Memory B cell (primary cell): Measurements from ENCODE around the gene IL4.

Experiments
- ATAC-seq: fragments of 150-1000 bp; cut with Tn5 transposase; 2 replicates; pipeline ENCODE4 v1.10.0; 2021; ENCODE audit warnings: low read depth, mild to moderate bottlenecking, moderate library complexity
- DNase-seq, 2 donors: peaks; one replicate each; pipeline ENCODE4 v3.0.0; 2022; ENCODE audit warnings: low spot score in 2 of 2
- H3K27ac Mint-ChIP-seq: one replicate; pipeline ENCODE4 v1.8.0; 2022; ENCODE audit warnings: mild to moderate bottlenecking, moderate library complexity, mixed read lengths
- H3K27me3 Mint-ChIP-seq: one replicate; pipeline ENCODE4 v1.8.0; 2022; ENCODE audit warnings: mixed read lengths
- H3K36me3 Mint-ChIP-seq: one replicate; pipeline ENCODE4 v1.8.0; 2022; ENCODE audit warnings: mild to moderate bottlenecking, mixed read lengths
- H3K4me1 Mint-ChIP-seq: one replicate; pipeline ENCODE4 v1.8.0; 2022; ENCODE audit warnings: mixed read lengths
- H3K4me3 Mint-ChIP-seq: one replicate; pipeline ENCODE4 v1.8.0; 2022; ENCODE audit warnings: mild to moderate bottlenecking, moderate library complexity, mixed read lengths
- H3K9me3 Mint-ChIP-seq: one replicate; pipeline ENCODE4 v1.8.0; 2022; ENCODE audit warnings: mixed read lengths

The IL4 gene

GRCh38 chr5:132648355-132648754, 25.4 kb upstream of the IL4 start:
- H3K36me3 Mint-ChIP-seq = peaks cover 8% of the 10 kb centered on the region
- no peak for ATAC-seq
- no peaks in the 10 kb centered on the region for H3K4me1 Mint-ChIP-seq
- H3K4me3 Mint-ChIP-seq = no peak overlapping the region
- H3K27me3 Mint-ChIP-seq = no peaks in the 10 kb centered on the region
- DNase-seq = no peak
- H3K9me3 Mint-ChIP-seq = peaks cover 11% of the 10 kb centered on the region
- no peak overlapping the region for H3K27ac Mint-ChIP-seq

- Mint-ChIP-seq H3K36me3 (peaks cover 3% of the 10 kb centered on the region), H3K4me1 (peaks cover 6% of the 10 kb centered on the region)
Observed at GRCh38 chr5:132651838-132652469, 21.8 kb upstream of the IL4 start.

GRCh38 chr5:132653716-132654115, 20.1 kb upstream of the IL4 start:
- no peak for DNase-seq
- no peak for ATAC-seq
- H3K4me3 Mint-ChIP-seq = no peak overlapping the region
- H3K4me1 Mint-ChIP-seq = peaks cover 6% of the 10 kb centered on the region
- H3K27ac Mint-ChIP-seq = no peak overlapping the region
- peaks cover 12% of the 10 kb centered on the region for H3K27me3 Mint-ChIP-seq
- H3K36me3 Mint-ChIP-seq = no peaks in the 10 kb centered on the region
- H3K9me3 Mint-ChIP-seq = peaks cover 2% of the 10 kb centered on the region

More at GRCh38 chr5:132651838-132652469, 21.8 kb upstream of the IL4 start:
- Mint-ChIP-seq H3K4me3 (no peak overlapping the region), H3K9me3 (peaks cover 11% of the 10 kb centered on the region), H3K27me3 (peaks cover 9% of the 10 kb centered on the region), H3K27ac (no peak overlapping the region)
- ATAC-seq (no peak), DNase-seq (no peak)

- ATAC-seq (peak; percentile 35), DNase-seq (no peak)
- peak overlapping the region; percentile 48 for H3K4me3 Mint-ChIP-seq
- peaks cover 2% of the 10 kb centered on the region for H3K9me3 Mint-ChIP-seq
- no peaks in the 10 kb centered on the region for H3K36me3 Mint-ChIP-seq
- peaks cover 9% of the 10 kb centered on the region for H3K4me1 Mint-ChIP-seq
- peaks cover 12% of the 10 kb centered on the region for H3K27me3 Mint-ChIP-seq
- no peak overlapping the region for H3K27ac Mint-ChIP-seq
Observed at GRCh38 chr5:132655821-132656773, 17.7 kb upstream of the IL4 start.

GRCh38 chr5:132656774-132657355, 16.9 kb upstream of the IL4 start:
- H3K9me3 Mint-ChIP-seq = no peaks in the 10 kb centered on the region
- no peak overlapping the region for H3K27ac Mint-ChIP-seq
- DNase-seq = no peak
- no peak for ATAC-seq
- peak overlapping the region; percentile 48 for H3K4me3 Mint-ChIP-seq
- H3K27me3 Mint-ChIP-seq = peaks cover 12% of the 10 kb centered on the region
- H3K4me1 Mint-ChIP-seq = peaks cover 14% of the 10 kb centered on the region
- no peaks in the 10 kb centered on the region for H3K36me3 Mint-ChIP-seq

GRCh38 chr5:132657676-132658380, 16.0 kb upstream of the IL4 start, which contains the start of gene IL13:
Gene IL13 (plus strand): TSS chr5:132658173. CDS start chr5:132658187, 14 bp downstream.
- no peak for ATAC-seq
- no peaks in the 10 kb centered on the region for H3K9me3 Mint-ChIP-seq
- DNase-seq = no peak
- H3K4me3 Mint-ChIP-seq = no peak within 1 kb of the TSS
- peaks cover 12% of the 10 kb centered on the region for H3K27me3 Mint-ChIP-seq
- no peaks in the 10 kb centered on the region for H3K36me3 Mint-ChIP-seq
- no peak within 1 kb of the TSS for H3K27ac Mint-ChIP-seq
- H3K4me1 Mint-ChIP-seq = peaks cover 16% of the 10 kb centered on the region

- Mint-ChIP-seq H3K4me3 (no peak overlapping the region), H3K9me3 (no peaks in the 10 kb centered on the region), H3K4me1 (peaks cover 23% of the 10 kb centered on the region), H3K36me3 (no peaks in the 10 kb centered on the region), H3K27ac (no peak overlapping the region), H3K27me3 (peaks cover 12% of the 10 kb centered on the region)
- ATAC-seq (no peak), DNase-seq (no peak)
Observed at GRCh38 chr5:132658381-132659302, 15.1 kb upstream of the IL4 start.

GRCh38 chr5:132659598-132660493, 13.9 kb upstream of the IL4 start:
- Mint-ChIP-seq H3K36me3 (no peaks in the 10 kb centered on the region), H3K4me3 (no peak overlapping the region), H3K4me1 (peaks cover 26% of the 10 kb centered on the region), H3K27ac (no peak overlapping the region), H3K27me3 (peaks cover 10% of the 10 kb centered on the region), H3K9me3 (no peaks in the 10 kb centered on the region)
- no peak for ATAC-seq
- DNase-seq = no peak

GRCh38 chr5:132661231-132662003, 12.4 kb upstream of the IL4 start:
- peak overlapping the region; percentile 68 for H3K27ac Mint-ChIP-seq
- no peaks in the 10 kb centered on the region for H3K36me3 Mint-ChIP-seq
- peaks cover 8% of the 10 kb centered on the region for H3K27me3 Mint-ChIP-seq
- H3K4me3 Mint-ChIP-seq = no peak overlapping the region
- H3K9me3 Mint-ChIP-seq = no peaks in the 10 kb centered on the region
- H3K4me1 Mint-ChIP-seq = peaks cover 26% of the 10 kb centered on the region
- ATAC-seq (no peak), DNase-seq (no peak)

- H3K27ac Mint-ChIP-seq = peak overlapping the region; percentile 68
- H3K9me3 Mint-ChIP-seq = no peaks in the 10 kb centered on the region
- H3K4me3 Mint-ChIP-seq = no peak overlapping the region
- peaks cover 20% of the 10 kb centered on the region for H3K4me1 Mint-ChIP-seq
- DNase-seq = no peak
- ATAC-seq = no peak
- H3K27me3 Mint-ChIP-seq = peaks cover 6% of the 10 kb centered on the region
- H3K36me3 Mint-ChIP-seq = no peaks in the 10 kb centered on the region
Observed at GRCh38 chr5:132662004-132662401, 11.8 kb upstream of the IL4 start.

GRCh38 chr5:132662925-132663770, 10.6 kb upstream of the IL4 start:
- peak; percentile 82 for ATAC-seq
- peak in 1 of 2 donors; percentile 30 for DNase-seq
- Mint-ChIP-seq H3K9me3 (no peaks in the 10 kb centered on the region), H3K4me3 (peak overlapping the region; percentile 33), H3K27ac (peak overlapping the region; percentile 46), H3K4me1 (peaks cover 20% of the 10 kb centered on the region), H3K36me3 (no peaks in the 10 kb centered on the region), H3K27me3 (peaks cover 6% of the 10 kb centered on the region)
